ENCODE data around the gene ENTPD7.

GRCh38 chr10:99656199-99657064 lies 2.9 kb upstream of the ENTPD7 start:
- no peak for TF ChIP-seq RAD21 (IDR thresholded peaks at IDR 0.05; ENCODE audit: insufficient read depth, low read depth, low read length)
- TF ChIP-seq GATAD2B (conservative IDR thresholded peaks at IDR 0.05; ENCODE audit: low read depth) = no peak
- TF ChIP-seq, protein P1, sequence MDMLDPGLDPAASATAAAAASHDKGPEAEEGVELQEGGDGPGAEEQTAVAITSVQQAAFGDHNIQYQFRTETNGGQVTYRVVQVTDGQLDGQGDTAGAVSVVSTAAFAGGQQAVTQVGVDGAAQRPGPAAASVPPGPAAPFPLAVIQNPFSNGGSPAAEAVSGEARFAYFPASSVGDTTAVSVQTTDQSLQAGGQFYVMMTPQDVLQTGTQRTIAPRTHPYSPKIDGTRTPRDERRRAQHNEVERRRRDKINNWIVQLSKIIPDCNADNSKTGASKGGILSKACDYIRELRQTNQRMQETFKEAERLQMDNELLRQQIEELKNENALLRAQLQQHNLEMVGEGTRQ (IDR thresholded peaks at IDR 0.05; ENCODE audit: borderline replicate concordance, low read depth, low read length) = no peak
- TF ChIP-seq SIN3A (IDR thresholded peaks at IDR 0.05; ENCODE audit: low read depth, low read length) = no peak
- TF ChIP-seq, protein P2, sequence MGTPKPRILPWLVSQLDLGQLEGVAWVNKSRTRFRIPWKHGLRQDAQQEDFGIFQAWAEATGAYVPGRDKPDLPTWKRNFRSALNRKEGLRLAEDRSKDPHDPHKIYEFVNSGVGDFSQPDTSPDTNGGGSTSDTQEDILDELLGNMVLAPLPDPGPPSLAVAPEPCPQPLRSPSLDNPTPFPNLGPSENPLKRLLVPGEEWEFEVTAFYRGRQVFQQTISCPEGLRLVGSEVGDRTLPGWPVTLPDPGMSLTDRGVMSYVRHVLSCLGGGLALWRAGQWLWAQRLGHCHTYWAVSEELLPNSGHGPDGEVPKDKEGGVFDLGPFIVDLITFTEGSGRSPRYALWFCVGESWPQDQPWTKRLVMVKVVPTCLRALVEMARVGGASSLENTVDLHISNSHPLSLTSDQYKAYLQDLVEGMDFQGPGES (IDR thresholded peaks at IDR 0.05) = no peak
- no peak for TF ChIP-seq E2F8 (IDR thresholded peaks at IDR 0.05; ENCODE audit: low read depth, partially characterized antibody)
- TF ChIP-seq, protein P3, sequence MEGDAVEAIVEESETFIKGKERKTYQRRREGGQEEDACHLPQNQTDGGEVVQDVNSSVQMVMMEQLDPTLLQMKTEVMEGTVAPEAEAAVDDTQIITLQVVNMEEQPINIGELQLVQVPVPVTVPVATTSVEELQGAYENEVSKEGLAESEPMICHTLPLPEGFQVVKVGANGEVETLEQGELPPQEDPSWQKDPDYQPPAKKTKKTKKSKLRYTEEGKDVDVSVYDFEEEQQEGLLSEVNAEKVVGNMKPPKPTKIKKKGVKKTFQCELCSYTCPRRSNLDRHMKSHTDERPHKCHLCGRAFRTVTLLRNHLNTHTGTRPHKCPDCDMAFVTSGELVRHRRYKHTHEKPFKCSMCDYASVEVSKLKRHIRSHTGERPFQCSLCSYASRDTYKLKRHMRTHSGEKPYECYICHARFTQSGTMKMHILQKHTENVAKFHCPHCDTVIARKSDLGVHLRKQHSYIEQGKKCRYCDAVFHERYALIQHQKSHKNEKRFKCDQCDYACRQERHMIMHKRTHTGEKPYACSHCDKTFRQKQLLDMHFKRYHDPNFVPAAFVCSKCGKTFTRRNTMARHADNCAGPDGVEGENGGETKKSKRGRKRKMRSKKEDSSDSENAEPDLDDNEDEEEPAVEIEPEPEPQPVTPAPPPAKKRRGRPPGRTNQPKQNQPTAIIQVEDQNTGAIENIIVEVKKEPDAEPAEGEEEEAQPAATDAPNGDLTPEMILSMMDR (IDR thresholded peaks at IDR 0.05 in 2 of 3, conservative IDR thresholded peaks at IDR 0.05 in 1 of 3; ENCODE audit: control insufficient read depth in 2 of 3, extremely low read depth in 1 of 3, insufficient read depth in 1 of 3, low read depth in 3 of 3, low read length in 3 of 3) = no peak
